ENCODE results near the gene TMC1. TPM values are rescaled to one million over a fixed set of nuclear protein-coding genes. Genes with fewer than 3 reads are reported as not detected.

TMC1 gene
- total RNA-seq, 1 experiment from 2014 or later, result 0.36 TPM

DNA sequence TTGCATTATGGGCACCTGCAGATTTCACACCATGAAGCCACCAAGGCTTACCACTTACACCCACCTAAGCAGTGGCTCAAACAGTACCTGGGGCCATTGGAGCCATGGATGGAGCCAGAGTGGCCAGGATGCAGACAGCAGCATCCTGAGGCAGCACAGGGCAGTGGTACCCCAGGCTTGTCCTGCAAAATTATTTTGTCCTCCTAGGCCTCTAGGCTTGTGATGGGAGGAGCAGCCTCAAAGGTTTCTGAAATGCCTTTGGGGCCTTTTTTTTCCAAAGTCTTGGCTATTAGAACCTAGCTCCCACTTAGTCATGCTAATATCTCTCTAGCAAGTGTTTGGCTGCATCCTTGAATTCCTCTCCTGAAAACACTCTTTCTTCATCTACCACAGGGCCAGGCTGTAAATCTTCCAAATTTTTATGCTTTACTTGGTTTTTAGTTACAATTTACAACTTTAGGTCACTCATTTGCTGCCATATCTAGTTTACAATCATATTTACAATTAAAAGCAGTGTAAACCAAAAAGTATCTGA lies 15.7 kb downstream of the TMC1 start:
- Histone ChIP-seq H3K4me3 (ENCODE audit: low read depth in 2 of 2, low read length in 2 of 2) (no peak overlapping the region), H3K27ac (ENCODE audit: low read length) (peak overlapping the region; percentile 48; the same call in 1 of the 2 replicates), H3K36me3 (ENCODE audit: control insufficient read depth, insufficient read depth, low read length) (no peaks in the 10 kb centered on the region), H3K27me3 (ENCODE audit: control insufficient read depth, insufficient read depth, low read length) (no peaks in the 10 kb centered on the region), H3K4me1 (ENCODE audit: control insufficient read depth, insufficient read depth, low read length) (peaks cover 4% of the 10 kb centered on the region; the same call in 1 of the 2 replicates), H3K9me3 (ENCODE audit: control insufficient read depth, insufficient read depth, low read depth, low read length) (no peaks in the 10 kb centered on the region)
- no TSS peak for BruUV-seq (replicated peaks)
- intact Hi-C loops (cut with micrococcal nuclease; ENCODE audit: unreplicated experiment), result no loop called here
- ChIA-PET POLR2A (no interaction called here), CTCF (no interaction called here)
- ATAC-seq (no peak), DNase-seq (ENCODE audit: low read depth, low spot score) (no peak)
- in situ Hi-C loops (cut with HindIII; ENCODE audit: low pct_unique_long_range_greater_than_20kb, low sequenced_read_pairs), result no loop called here
- TF ChIP-seq SIN3A (IDR thresholded peaks at IDR 0.05; ENCODE audit: borderline replicate concordance, insufficient read depth, low read depth, low read length), result no peak
- TF ChIP-seq POLR2AphosphoS5 (IDR thresholded peaks at IDR 0.05; ENCODE audit: low read depth, low read length), result no peak
- no peak for TF ChIP-seq CTCF (IDR thresholded peaks at IDR 0.05)
- TF ChIP-seq TCF7L2 (IDR thresholded peaks at IDR 0.05; ENCODE audit: low read depth, low read length), result no peak
- TF ChIP-seq, protein P1, sequence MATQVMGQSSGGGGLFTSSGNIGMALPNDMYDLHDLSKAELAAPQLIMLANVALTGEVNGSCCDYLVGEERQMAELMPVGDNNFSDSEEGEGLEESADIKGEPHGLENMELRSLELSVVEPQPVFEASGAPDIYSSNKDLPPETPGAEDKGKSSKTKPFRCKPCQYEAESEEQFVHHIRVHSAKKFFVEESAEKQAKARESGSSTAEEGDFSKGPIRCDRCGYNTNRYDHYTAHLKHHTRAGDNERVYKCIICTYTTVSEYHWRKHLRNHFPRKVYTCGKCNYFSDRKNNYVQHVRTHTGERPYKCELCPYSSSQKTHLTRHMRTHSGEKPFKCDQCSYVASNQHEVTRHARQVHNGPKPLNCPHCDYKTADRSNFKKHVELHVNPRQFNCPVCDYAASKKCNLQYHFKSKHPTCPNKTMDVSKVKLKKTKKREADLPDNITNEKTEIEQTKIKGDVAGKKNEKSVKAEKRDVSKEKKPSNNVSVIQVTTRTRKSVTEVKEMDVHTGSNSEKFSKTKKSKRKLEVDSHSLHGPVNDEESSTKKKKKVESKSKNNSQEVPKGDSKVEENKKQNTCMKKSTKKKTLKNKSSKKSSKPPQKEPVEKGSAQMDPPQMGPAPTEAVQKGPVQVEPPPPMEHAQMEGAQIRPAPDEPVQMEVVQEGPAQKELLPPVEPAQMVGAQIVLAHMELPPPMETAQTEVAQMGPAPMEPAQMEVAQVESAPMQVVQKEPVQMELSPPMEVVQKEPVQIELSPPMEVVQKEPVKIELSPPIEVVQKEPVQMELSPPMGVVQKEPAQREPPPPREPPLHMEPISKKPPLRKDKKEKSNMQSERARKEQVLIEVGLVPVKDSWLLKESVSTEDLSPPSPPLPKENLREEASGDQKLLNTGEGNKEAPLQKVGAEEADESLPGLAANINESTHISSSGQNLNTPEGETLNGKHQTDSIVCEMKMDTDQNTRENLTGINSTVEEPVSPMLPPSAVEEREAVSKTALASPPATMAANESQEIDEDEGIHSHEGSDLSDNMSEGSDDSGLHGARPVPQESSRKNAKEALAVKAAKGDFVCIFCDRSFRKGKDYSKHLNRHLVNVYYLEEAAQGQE (IDR thresholded peaks at IDR 0.05; ENCODE audit: insufficient read depth in 1 of 2, low read depth in 2 of 2, low read length in 1 of 2), result no peak

DNA sequence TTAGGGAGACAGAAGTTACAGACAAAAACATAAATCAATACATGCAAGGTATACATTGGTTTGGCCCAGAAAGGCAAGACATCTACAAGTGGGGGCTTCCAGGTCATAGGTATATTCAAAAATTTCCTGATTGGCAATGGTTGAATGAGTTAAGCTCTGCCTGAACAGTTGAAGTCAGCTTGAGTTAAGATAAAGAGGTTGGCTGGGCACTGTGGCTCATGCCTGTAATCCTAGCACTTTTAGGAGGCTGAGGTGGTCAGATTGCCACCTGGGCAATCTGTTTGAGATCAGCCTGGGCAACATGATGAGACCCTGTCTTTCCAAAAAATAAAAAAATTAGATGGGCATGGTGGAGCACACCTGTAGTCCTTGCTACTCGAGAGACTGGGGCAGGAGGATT lies 16.3 kb downstream of the TMC1 start:
- ChIA-PET POLR2A (no interaction called here), CTCF (no interaction called here)
- no TSS peak for BruUV-seq (replicated peaks)
- Histone ChIP-seq H3K4me1 (ENCODE audit: control insufficient read depth, insufficient read depth, low read length) (peaks cover 2% of the 10 kb centered on the region; the same call in 1 of the 2 replicates), H3K36me3 (ENCODE audit: control insufficient read depth, insufficient read depth, low read length) (no peaks in the 10 kb centered on the region), H3K27ac (ENCODE audit: low read length) (peak overlapping the region; percentile 48; the same call in 1 of the 2 replicates), H3K9me3 (ENCODE audit: control insufficient read depth, insufficient read depth, low read depth, low read length) (no peaks in the 10 kb centered on the region), H3K4me3 (ENCODE audit: low read depth in 2 of 2, low read length in 2 of 2) (no peak overlapping the region), H3K27me3 (ENCODE audit: control insufficient read depth, insufficient read depth, low read length) (no peaks in the 10 kb centered on the region)
- no peak for TF ChIP-seq POLR2AphosphoS5 (IDR thresholded peaks at IDR 0.05; ENCODE audit: low read depth, low read length)
- no peak for TF ChIP-seq SIN3A (IDR thresholded peaks at IDR 0.05; ENCODE audit: borderline replicate concordance, insufficient read depth, low read depth, low read length)
- no peak for TF ChIP-seq TCF7L2 (IDR thresholded peaks at IDR 0.05; ENCODE audit: low read depth, low read length)
- TF ChIP-seq CTCF (IDR thresholded peaks at IDR 0.05), result no peak
- TF ChIP-seq, protein P1 (IDR thresholded peaks at IDR 0.05; ENCODE audit: insufficient read depth in 1 of 2, low read depth in 2 of 2, low read length in 1 of 2), result no peak
- ATAC-seq (no peak), DNase-seq (ENCODE audit: low read depth, low spot score) (no peak)
- intact Hi-C loops (cut with micrococcal nuclease; ENCODE audit: unreplicated experiment) (no loop called here), in situ Hi-C loops (cut with HindIII; ENCODE audit: low pct_unique_long_range_greater_than_20kb, low sequenced_read_pairs) (no loop called here)

All from Panc1 (cell line).